Stimulated activated naive CD8-positive, alpha-beta T cell treated with anti-CD3 and anti-CD28 coated beads, Interleukin-15, Interleukin-2, amounts not matched to agents 100 ng/mL and 50 ng/mL, for 24 hours (primary cell): ENCODE measurements around the gene PBX3.

ENCODE experiments used
- H3K27ac Mint-ChIP-seq: one replicate; pipeline ENCODE4 v1.8.0; 2021; ENCODE audit warnings: mild to moderate bottlenecking, mixed read lengths
- H3K27me3 Mint-ChIP-seq: one replicate; pipeline ENCODE4 v1.8.0; 2021; ENCODE audit warnings: mixed read lengths
- H3K36me3 Mint-ChIP-seq: one replicate; pipeline ENCODE4 v1.8.0; 2021; ENCODE audit warnings: low read depth, mixed read lengths
- H3K4me1 Mint-ChIP-seq: one replicate; pipeline ENCODE4 v1.8.0; 2021; ENCODE audit warnings: low read depth, mixed read lengths
- H3K4me3 Mint-ChIP-seq: one replicate; pipeline ENCODE4 v1.8.0; 2021; ENCODE audit warnings: mild to moderate bottlenecking, mixed read lengths
- H3K9me3 Mint-ChIP-seq: one replicate; pipeline ENCODE4 v1.8.0; 2021; ENCODE audit warnings: mixed read lengths

The PBX3 gene

DNA sequence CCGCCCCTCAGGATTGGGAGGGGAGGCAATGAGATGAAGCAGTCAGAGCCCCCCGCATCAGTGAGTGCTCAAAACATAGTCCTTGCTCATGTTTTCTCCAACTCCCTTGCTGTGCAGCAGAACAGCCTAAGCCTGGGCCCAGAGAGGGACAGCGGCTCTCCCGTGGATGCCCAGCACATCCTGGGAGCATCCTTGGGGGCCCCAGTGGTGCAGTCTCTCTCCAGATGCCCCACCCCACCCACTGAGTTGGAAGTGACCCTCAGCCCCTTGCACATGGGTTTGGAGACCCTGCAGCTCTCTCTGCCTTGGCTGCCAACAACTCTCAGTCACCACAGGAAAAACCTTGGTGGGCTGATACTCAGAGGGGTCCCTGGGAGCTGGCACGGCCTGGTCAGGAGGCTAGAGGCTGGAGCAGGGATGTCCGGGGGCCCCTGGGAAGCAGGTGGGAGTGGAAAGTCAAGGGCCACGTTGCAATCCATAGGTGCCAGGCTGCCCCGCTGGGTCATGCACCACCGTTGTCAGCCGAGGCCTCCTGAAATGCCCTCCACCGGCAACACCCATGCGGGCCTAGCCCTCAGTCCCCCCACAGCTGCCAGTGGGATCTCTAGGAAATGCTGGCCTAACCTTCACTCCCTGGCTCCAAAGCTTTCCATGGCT lies 242.5 kb downstream of the PBX3 start:
- Mint-ChIP-seq H3K27ac (no peak overlapping the region), H3K9me3 (no peaks in the 10 kb centered on the region), H3K36me3 (no peaks in the 10 kb centered on the region), H3K4me1 (no peaks in the 10 kb centered on the region), H3K4me3 (no peak overlapping the region), H3K27me3 (no peaks in the 10 kb centered on the region)

GRCh38 chr9:125990186-125990792 lies 243.1 kb downstream of the PBX3 start:
- H3K27ac Mint-ChIP-seq: no peak overlapping the region
- H3K36me3 Mint-ChIP-seq: no peaks in the 10 kb centered on the region
- H3K4me1 Mint-ChIP-seq: no peaks in the 10 kb centered on the region
- no peak overlapping the region for H3K4me3 Mint-ChIP-seq
- H3K9me3 Mint-ChIP-seq: no peaks in the 10 kb centered on the region
- no peaks in the 10 kb centered on the region for H3K27me3 Mint-ChIP-seq

GRCh38 chr9:125990793-125991220 lies 243.6 kb downstream of the PBX3 start:
- H3K4me1 Mint-ChIP-seq: no peaks in the 10 kb centered on the region
- H3K27ac Mint-ChIP-seq: no peak overlapping the region
- H3K27me3 Mint-ChIP-seq: no peaks in the 10 kb centered on the region
- H3K9me3 Mint-ChIP-seq: no peaks in the 10 kb centered on the region
- H3K36me3 Mint-ChIP-seq: no peaks in the 10 kb centered on the region
- H3K4me3 Mint-ChIP-seq: no peak overlapping the region

GRCh38 chr9:125991886-125992529 lies 244.8 kb downstream of the PBX3 start:
- Mint-ChIP-seq H3K9me3 (no peaks in the 10 kb centered on the region), H3K36me3 (no peaks in the 10 kb centered on the region), H3K27ac (no peak overlapping the region), H3K4me3 (no peak overlapping the region), H3K4me1 (no peaks in the 10 kb centered on the region), H3K27me3 (no peaks in the 10 kb centered on the region)

DNA sequence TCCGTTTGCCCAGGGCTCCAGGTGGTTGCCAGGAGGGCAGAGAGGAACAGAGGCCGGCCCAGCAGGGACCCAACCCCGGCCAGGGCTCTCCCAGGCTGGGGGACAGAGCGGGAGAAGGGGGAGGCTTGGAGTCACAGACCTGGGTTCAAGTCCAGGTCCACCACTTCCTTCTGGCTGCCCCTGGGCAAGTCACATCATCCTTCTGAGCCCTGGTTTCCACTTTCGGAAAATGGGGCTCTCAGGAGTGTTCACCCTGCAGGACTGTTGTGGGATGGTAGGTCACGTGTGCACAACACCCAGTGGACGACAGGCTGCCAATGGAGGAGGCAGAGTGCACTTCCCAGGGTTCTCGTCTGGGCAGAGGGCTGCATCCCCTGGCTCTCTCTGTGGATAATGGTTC lies 245.4 kb downstream of the PBX3 start:
- H3K4me3 Mint-ChIP-seq: no peak overlapping the region
- no peaks in the 10 kb centered on the region for H3K27me3 Mint-ChIP-seq
- H3K9me3 Mint-ChIP-seq: no peaks in the 10 kb centered on the region
- H3K36me3 Mint-ChIP-seq: no peaks in the 10 kb centered on the region
- no peaks in the 10 kb centered on the region for H3K4me1 Mint-ChIP-seq
- no peak overlapping the region for H3K27ac Mint-ChIP-seq

DNA sequence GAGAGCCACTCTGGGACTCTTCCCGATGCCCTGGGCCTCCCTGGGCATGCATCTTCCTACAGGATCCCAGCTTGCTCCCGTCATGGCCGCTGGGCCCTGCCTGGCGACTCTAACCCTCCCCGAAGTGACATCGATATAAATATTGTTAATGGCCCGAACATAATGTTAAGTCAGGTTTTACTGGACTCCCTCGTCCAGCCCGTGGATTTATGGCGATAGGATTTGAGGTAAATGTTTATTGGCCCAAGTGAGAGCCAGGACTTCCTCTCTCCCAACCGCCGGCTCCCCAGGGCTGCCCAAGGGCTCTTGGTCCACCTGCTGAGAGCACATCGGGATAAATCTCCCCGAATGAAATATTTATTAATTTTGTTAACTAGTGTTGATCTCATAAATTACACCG lies 246.3 kb downstream of the PBX3 start:
- Mint-ChIP-seq H3K27ac (no peak overlapping the region), H3K9me3 (no peaks in the 10 kb centered on the region), H3K27me3 (no peaks in the 10 kb centered on the region), H3K36me3 (no peaks in the 10 kb centered on the region), H3K4me1 (no peaks in the 10 kb centered on the region), H3K4me3 (no peak overlapping the region)

GRCh38 chr9:125994066-125994943 lies 247.1 kb downstream of the PBX3 start:
- Mint-ChIP-seq H3K4me3 (no peak overlapping the region), H3K27me3 (no peaks in the 10 kb centered on the region), H3K27ac (no peak overlapping the region), H3K4me1 (no peaks in the 10 kb centered on the region), H3K36me3 (no peaks in the 10 kb centered on the region), H3K9me3 (no peaks in the 10 kb centered on the region)

DNA sequence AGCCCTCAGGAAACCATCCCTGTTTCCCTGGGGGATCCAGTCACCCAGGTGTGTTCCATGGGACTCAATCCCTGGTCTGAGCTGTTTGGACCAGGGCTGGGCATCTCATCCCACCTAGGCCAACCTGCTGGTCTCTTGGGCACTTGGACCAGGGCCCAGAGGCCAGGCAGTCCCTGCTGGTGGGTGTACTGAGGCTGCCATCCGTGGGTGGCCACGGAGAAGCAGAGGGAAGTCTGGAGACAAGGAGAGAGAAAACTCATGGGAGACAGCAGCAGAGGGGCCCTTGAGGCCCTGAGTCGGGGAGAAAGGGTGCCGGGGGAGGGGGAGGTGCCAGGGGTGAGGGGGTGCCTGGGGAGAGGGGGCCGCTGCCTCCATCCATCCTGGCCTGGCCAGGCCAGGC lies 247.8 kb downstream of the PBX3 start:
- H3K4me1 Mint-ChIP-seq: no peaks in the 10 kb centered on the region
- no peaks in the 10 kb centered on the region for H3K36me3 Mint-ChIP-seq
- no peaks in the 10 kb centered on the region for H3K27me3 Mint-ChIP-seq
- H3K4me3 Mint-ChIP-seq: no peak overlapping the region
- no peaks in the 10 kb centered on the region for H3K9me3 Mint-ChIP-seq
- no peak overlapping the region for H3K27ac Mint-ChIP-seq

DNA sequence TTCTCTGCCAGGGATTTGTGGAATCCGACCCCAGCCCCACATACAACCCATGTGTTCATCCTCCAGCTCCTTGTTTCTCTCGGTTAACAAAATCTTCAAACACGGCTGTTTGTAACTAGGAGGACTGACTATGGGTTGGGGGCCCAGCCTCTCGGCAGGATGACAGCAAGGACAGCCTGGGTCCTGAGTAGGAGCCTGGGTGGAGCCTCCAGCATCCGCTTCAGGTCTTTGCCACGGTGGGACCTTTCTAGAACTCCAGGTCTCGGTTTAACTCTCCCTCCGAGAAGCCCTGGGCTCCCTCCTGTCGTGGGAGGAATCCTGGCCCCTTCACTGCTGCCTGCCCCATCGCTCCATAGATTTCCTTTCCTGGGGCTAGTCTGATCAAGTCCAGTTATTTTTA lies 248.5 kb downstream of the PBX3 start:
- no peaks in the 10 kb centered on the region for H3K4me1 Mint-ChIP-seq

DNA sequence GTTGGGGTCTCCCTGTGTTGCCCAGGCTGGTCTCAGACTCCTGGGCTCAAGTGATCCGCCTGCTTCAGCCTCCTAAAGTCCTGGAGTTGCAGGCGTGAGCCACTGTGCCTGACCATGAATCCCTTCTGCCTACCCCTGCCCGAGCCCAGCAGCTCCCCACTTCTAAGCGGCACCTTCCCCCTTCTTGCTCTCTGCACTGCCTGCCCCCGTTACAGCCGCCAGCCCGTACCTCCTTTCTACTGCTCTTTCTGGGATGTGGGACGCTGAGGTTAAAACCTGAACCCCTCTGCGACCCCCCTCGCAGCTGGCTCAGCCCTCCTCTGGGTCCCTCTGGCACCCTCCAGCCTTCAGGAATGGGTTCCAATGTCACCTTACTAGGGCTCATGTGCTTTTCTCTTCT lies 249.6 kb downstream of the PBX3 start:
- H3K9me3 Mint-ChIP-seq: no peaks in the 10 kb centered on the region
- H3K4me1 Mint-ChIP-seq: no peaks in the 10 kb centered on the region
- H3K4me3 Mint-ChIP-seq: no peak overlapping the region
- H3K27ac Mint-ChIP-seq: no peak overlapping the region
- H3K36me3 Mint-ChIP-seq: no peaks in the 10 kb centered on the region
- peaks cover 5% of the 10 kb centered on the region for H3K27me3 Mint-ChIP-seq

More for the DNA sequence above, 248.5 kb downstream of the PBX3 start:
- H3K27me3 Mint-ChIP-seq: peaks cover 4% of the 10 kb centered on the region
- H3K27ac Mint-ChIP-seq: no peak overlapping the region
- H3K9me3 Mint-ChIP-seq: no peaks in the 10 kb centered on the region
- no peaks in the 10 kb centered on the region for H3K36me3 Mint-ChIP-seq
- H3K4me3 Mint-ChIP-seq: no peak overlapping the region

DNA sequence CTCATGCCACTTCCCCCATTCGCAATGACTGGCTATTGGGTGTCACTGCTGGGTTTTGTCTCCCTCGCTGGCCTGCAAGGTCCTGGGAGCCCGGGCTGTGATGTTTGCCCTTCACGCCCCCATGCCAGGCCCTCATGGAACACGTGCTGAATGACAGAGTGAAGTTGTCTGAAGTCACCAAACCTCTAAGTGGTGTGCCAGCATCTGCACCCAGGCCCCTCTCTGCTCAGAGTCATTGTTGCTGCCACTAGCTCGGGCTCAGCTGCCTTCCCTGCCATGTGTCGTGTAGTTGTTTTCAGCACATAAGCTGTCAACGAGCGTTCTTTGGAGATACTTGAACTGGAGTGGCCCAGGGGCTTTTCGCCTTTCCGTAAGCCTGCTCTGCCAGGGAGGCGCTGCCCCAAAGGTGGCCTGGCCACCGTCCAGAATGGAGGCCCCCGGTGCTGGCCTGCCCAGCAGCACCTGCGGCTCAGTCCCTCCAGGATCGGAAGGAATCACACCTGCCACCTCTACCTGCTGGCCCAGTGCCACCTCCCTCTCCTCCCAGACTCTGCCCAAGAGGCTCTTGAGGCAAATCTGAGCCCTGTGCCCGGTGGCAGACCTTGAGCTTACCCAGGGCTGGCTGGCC lies 250.1 kb downstream of the PBX3 start:
- no peak overlapping the region for H3K27ac Mint-ChIP-seq
- no peaks in the 10 kb centered on the region for H3K4me1 Mint-ChIP-seq
- H3K36me3 Mint-ChIP-seq: no peaks in the 10 kb centered on the region
- no peak overlapping the region for H3K4me3 Mint-ChIP-seq
- H3K27me3 Mint-ChIP-seq: peaks cover 5% of the 10 kb centered on the region
- no peaks in the 10 kb centered on the region for H3K9me3 Mint-ChIP-seq

DNA sequence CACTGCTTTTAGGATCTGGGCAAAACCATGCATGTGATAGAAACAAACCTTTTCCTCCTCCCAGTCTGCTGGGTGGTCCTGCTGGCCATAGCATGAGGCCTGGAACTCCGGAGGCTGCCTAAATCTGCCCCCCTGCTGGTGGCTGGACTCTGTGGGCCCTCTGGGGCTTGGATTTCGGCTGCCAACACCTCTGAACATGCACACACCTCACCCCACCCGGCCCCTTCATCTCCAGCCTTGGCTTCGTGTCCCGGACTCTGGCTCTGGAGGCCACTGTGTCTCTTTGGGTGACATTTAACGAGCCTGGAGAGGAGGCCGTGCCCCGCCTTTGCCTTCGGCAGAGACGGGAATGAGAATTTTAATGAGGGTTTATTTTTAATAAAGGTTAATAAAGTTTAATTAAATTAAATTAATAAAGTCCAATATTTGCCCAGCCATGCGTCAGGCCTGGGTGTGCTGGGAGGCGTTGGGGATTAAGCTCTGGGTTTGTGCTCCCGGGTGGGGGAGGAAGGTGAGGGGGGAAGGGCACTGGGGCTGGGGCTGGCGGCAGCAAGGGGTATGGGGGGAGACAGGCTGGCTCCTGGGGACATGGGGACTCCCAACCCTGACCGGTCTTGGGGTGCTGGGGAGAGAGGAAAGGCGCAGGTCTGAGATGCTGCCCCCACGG lies 251.8 kb downstream of the PBX3 start:
- H3K4me3 Mint-ChIP-seq: no peak overlapping the region
- H3K9me3 Mint-ChIP-seq: no peaks in the 10 kb centered on the region
- H3K4me1 Mint-ChIP-seq: no peaks in the 10 kb centered on the region
- no peak overlapping the region for H3K27ac Mint-ChIP-seq
- no peaks in the 10 kb centered on the region for H3K36me3 Mint-ChIP-seq
- H3K27me3 Mint-ChIP-seq: peaks cover 5% of the 10 kb centered on the region

DNA sequence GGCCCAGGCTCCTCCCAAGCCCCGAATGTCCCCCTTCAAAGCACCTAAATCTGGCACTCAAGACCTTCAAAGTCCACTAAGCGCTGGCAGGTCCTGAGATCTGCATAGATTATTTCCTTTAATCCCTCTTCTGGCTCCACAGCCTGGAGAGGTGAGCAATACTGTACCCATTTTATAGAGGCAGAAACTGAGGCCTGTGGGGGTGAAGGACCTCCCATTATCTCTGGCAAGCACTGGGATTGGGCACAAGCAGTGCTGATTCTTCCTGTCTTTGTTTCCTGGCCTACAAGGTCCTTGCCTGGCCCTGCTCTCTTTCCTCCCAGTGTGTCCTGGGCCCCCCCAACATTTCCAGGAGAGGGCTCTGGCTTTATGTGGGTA lies 252.3 kb downstream of the PBX3 start:
- no peaks in the 10 kb centered on the region for H3K36me3 Mint-ChIP-seq
- H3K4me3 Mint-ChIP-seq: no peak overlapping the region
- H3K27me3 Mint-ChIP-seq: peaks cover 5% of the 10 kb centered on the region
- no peaks in the 10 kb centered on the region for H3K4me1 Mint-ChIP-seq
- H3K9me3 Mint-ChIP-seq: no peaks in the 10 kb centered on the region
- H3K27ac Mint-ChIP-seq: no peak overlapping the region

GRCh38 chr9:126000256-126000655 lies 253.1 kb downstream of the PBX3 start:
- Mint-ChIP-seq H3K9me3 (no peaks in the 10 kb centered on the region), H3K4me1 (no peaks in the 10 kb centered on the region), H3K36me3 (no peaks in the 10 kb centered on the region), H3K4me3 (no peak overlapping the region), H3K27ac (no peak overlapping the region), H3K27me3 (peaks cover 5% of the 10 kb centered on the region)
